Liver (tissue), 3 donors: ENCODE data around the gene KDM7A.

ENCODE experiments used
- CTCF ChIP-seq: fragments of 150-350 bp; IDR thresholded peaks from 2 replicates; pipeline ENCODE4 v1.5.1; 2017; ENCODE audit warnings: improper control_type of control experiment, low read depth, low read length; ENCODE audit not compliant: missing input control
- FOXA1 ChIP-seq: IDR thresholded peaks from 2 replicates; pipeline ENCODE4 v1.6.1; 2016; ENCODE audit warnings: antibody characterized with exemption
- FOXA2 ChIP-seq: IDR thresholded peaks from 2 replicates; pipeline ENCODE4 v1.6.1; 2016; ENCODE audit warnings: antibody characterized with exemption
- JUND ChIP-seq, 2 donors: IDR thresholded peaks; 2 replicates each; pipeline ENCODE4 v1.6.1; 2016; ENCODE audit warnings: antibody characterized with exemption in 2 of 2
- REST ChIP-seq: IDR thresholded peaks from 2 replicates; pipeline ENCODE4 v1.6.1; 2016; ENCODE audit warnings: antibody characterized with exemption, mild to moderate bottlenecking
- donor health status: healthy.
- donor health status: healthy.

GRCh38 chr7:140209866-140210609 lies 33.3 kb upstream of the KDM7A start:
- TF ChIP-seq CTCF (no peak), JUND (IDR thresholded peaks at IDR 0.05) (no peak), REST (no peak), FOXA2 (no peak), FOXA1 (no peak)
